Retinal pigment epithelial cell (primary cell): ENCODE results near the gene CBX8.

ENCODE experiments used
- DNase-seq: peaks from one replicate; pipeline ENCODE4 v3.0.0-alpha.2; 2010; ENCODE audit warnings: low read depth
- H3K4me3 ChIP-seq: 2 replicates; pipeline ENCODE4 v1.5.1; 2011; ENCODE audit warnings: mild to moderate bottlenecking, low read length, control low read depth, moderate library complexity
- CTCF ChIP-seq: conservative IDR thresholded peaks from 2 replicates; pipeline ENCODE4 v1.5.1; 2011; ENCODE audit warnings: low read depth, low read length, control low read depth, inconsistent platforms

Gene CBX8

GRCh38 chr17:79745641-79746105 lies 51.2 kb downstream of the CBX8 start:
- no peak overlapping the region for H3K4me3 ChIP-seq
- DNase-seq, result no peak
- no peak for TF ChIP-seq CTCF

GRCh38 chr17:79743614-79744013 lies 53.3 kb downstream of the CBX8 start:
- DNase-seq, result no peak
- no peak for TF ChIP-seq CTCF
- no peak overlapping the region for H3K4me3 ChIP-seq

- H3K4me3 ChIP-seq, result no peak overlapping the region
- no peak for DNase-seq
- TF ChIP-seq CTCF, result no peak
Measured at GRCh38 chr17:79742951-79743476, 53.9 kb downstream of the CBX8 start.

GRCh38 chr17:79742589-79742918 lies 54.3 kb downstream of the CBX8 start:
- no peak for TF ChIP-seq CTCF
- DNase-seq, result no peak
- H3K4me3 ChIP-seq, result no peak overlapping the region
